A673 (cell line): Measurements from ENCODE around the gene CMIP. TPM values are rescaled to one million over a fixed set of nuclear protein-coding genes. Genes with fewer than 3 reads are reported as not detected.

ENCODE experiments used
- BruUV-seq: library from RNA; stranded (reverse); fragments of 400-500 nt; replicated peaks from 2 replicates; lab custom pipeline; 2021; lab: Mats Ljungman, UMichigan
- CTCF ChIA-PET: fragments of 300-600 bp; sonication (Branson Sonifier 250); formaldehyde crosslinking; loops from one replicate; lab custom pipeline; 2022; ENCODE audit warnings: antibody characterized with exemption; lab: Charles Lee
- POLR2A ChIA-PET: fragments of 300-600 bp; sonication (Branson Sonifier 250); formaldehyde crosslinking; loops from one replicate; lab custom pipeline; 2022; ENCODE audit warnings: antibody characterized with exemption; ENCODE audit not compliant: low non-redundant PET; lab: Charles Lee
- DNase-seq: peaks from one replicate; pipeline ENCODE4 v3.0.0-alpha.2; 2015; ENCODE audit warnings: low spot score
- H3K27ac ChIP-seq: fragments of 200-600 bp; sonication (generic); 2 replicates; pipeline ENCODE4 v1.5.1; 2016; ENCODE audit warnings: mixed run types, low read depth, mild to moderate bottlenecking, mixed read lengths, antibody characterized with exemption, low read length; ENCODE audit not compliant: poor library complexity, severe bottlenecking
- H3K27me3 ChIP-seq: fragments of 200-600 bp; sonication (generic); replicated peaks from 2 replicates; pipeline ENCODE4 v1.6.1; 2017; ENCODE audit warnings: mixed run types, low read depth, mild to moderate bottlenecking, mixed read lengths, antibody characterized with exemption, low read length; ENCODE audit not compliant: insufficient read depth, poor library complexity
- H3K36me3 ChIP-seq: fragments of 200-600 bp; sonication (generic); 2 replicates; pipeline ENCODE4 v1.6.1; 2016; ENCODE audit warnings: mixed run types, mild to moderate bottlenecking, mixed read lengths, antibody characterized with exemption, low read length; ENCODE audit not compliant: insufficient read depth, poor library complexity, severe bottlenecking
- H3K4me1 ChIP-seq: fragments of 200-600 bp; sonication (generic); 2 replicates; pipeline ENCODE4 v1.6.1; 2017; ENCODE audit warnings: mixed run types, mild to moderate bottlenecking, mixed read lengths, antibody characterized with exemption, low read length; ENCODE audit not compliant: insufficient read depth, poor library complexity, severe bottlenecking
- H3K4me3 ChIP-seq: fragments of 200-600 bp; sonication (generic); 2 replicates; pipeline ENCODE4 v1.5.1; 2016; ENCODE audit warnings: low read depth, mixed run types, mild to moderate bottlenecking, mixed read lengths, low read length; ENCODE audit not compliant: poor library complexity, severe bottlenecking
- H3K9me3 ChIP-seq: fragments of 200-600 bp; sonication (generic); 2 replicates; pipeline ENCODE4 v1.6.1; 2016; ENCODE audit warnings: mixed run types, low read depth, mild to moderate bottlenecking, mixed read lengths, antibody characterized with exemption, low read length; ENCODE audit not compliant: poor library complexity, severe bottlenecking
- CTCF ChIP-seq: fragments of 300-800, 200-600 bp; sonication (generic); conservative IDR thresholded peaks from 2 replicates; pipeline ENCODE4 v1.5.1; 2017; ENCODE audit warnings: low read depth, mild to moderate bottlenecking, antibody characterized with exemption, low read length, moderate library complexity, mixed read lengths
- EZH2 ChIP-seq: fragments of 200-600 bp; sonication (generic); IDR thresholded peaks from 2 replicates; pipeline ENCODE4 v1.6.1; 2017; ENCODE audit warnings: borderline replicate concordance, low read depth, mild to moderate bottlenecking, mixed read lengths, antibody characterized with exemption, low read length; ENCODE audit not compliant: poor library complexity, severe bottlenecking
- intact Hi-C: fragments of 100-400 bp; cut with micrococcal nuclease; formaldehyde crosslinking; loops from one replicate; pipeline ENCODE4 v1.10.0; 2022; ENCODE audit not compliant: unreplicated experiment
- total RNA-seq: library from RNA; stranded (reverse); gene quantifications from 2 replicates; pipeline ENCODE4 v1.2.3, GENCODE V29; 2021

The CMIP gene
- total RNA-seq, 1 experiment from 2014 or later, result 25.5 TPM

- Histone ChIP-seq H3K36me3 (no peaks in the 10 kb centered on the region), H3K27me3 (no peaks in the 10 kb centered on the region), H3K4me3 (no peak overlapping the region), H3K9me3 (no peaks in the 10 kb centered on the region), H3K4me1 (no peaks in the 10 kb centered on the region), H3K27ac (no peak overlapping the region)
- BruUV-seq, result no TSS peak
- TF ChIP-seq CTCF, result no peak
- intact Hi-C loops, result no loop called here
- POLR2A ChIA-PET, result no interaction called here
- CTCF ChIA-PET, result interaction anchor here (0.5 kb wide), 1 partner anchor 119 kb away, joined by 4 read pairs; no protein-coding TSS in a partner anchor
- DNase-seq, result no peak
Measured at GRCh38 chr16:81469710-81470535, 25.3 kb downstream of the CMIP start.

DNA sequence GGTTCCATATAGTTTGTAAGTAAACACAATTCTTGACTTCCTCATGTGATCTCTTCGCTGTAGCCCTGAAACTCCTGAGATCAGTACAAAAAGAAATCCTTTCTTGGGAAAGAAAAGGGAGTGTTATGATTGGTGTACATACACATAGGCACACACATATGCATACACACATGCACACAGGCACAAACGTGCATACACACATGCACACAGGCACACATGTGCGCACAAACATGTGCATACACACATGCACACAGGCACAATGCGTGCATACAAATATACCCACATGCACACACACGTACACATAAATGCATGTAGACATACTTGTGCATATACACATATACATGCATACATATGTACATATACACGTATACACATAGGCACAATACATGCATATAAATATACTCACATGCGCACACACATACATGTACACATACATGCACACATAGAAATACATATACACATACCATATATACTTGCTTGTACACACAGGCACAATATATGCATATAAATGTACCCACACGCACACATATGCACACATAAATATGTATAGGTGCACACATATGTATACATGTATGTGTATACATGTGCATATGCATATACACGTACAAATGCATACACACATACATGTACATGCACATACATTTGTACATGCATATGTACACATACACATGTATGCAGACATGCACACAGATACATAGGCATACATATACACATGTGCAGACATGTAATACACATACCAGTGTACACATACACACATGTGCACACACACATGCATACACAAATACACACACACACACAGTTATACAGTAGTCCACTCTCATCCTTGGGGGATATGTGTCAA, 26.4 kb downstream of the CMIP start:
- intact Hi-C loops, result no loop called here
- Histone ChIP-seq H3K36me3 (no peaks in the 10 kb centered on the region), H3K9me3 (no peaks in the 10 kb centered on the region), H3K27me3 (no peaks in the 10 kb centered on the region), H3K27ac (no peak overlapping the region), H3K4me3 (no peak overlapping the region), H3K4me1 (no peaks in the 10 kb centered on the region)
- POLR2A ChIA-PET, result no interaction called here
- no TSS peak for BruUV-seq
- DNase-seq, result no peak
- CTCF ChIA-PET, result no interaction called here
- TF ChIP-seq CTCF (no peak), EZH2 (no peak)

DNA sequence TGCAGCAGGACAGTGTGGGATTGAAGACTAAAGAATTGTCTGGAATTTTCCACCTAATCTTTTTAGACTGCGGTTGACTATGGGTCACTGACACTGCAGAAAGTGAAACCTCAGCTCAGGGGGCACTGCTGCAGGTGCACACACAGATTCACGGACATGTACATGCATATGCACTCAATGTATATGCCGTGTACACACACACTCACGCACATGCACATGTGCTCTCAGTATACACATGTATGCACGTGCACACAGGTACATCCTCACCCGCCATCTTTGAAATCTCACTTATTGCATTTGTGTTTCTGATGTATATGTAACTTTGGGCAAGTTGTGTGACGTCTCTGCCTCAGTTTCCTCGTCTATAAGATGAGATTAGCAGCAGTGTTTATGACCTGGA, 27.3 kb downstream of the CMIP start:
- ChIA-PET POLR2A (no interaction called here), CTCF (no interaction called here)
- Histone ChIP-seq H3K27ac (no peak overlapping the region), H3K36me3 (no peaks in the 10 kb centered on the region), H3K27me3 (no peaks in the 10 kb centered on the region), H3K4me3 (no peak overlapping the region), H3K9me3 (no peaks in the 10 kb centered on the region), H3K4me1 (no peaks in the 10 kb centered on the region)
- TF ChIP-seq EZH2 (no peak), CTCF (no peak)
- no TSS peak for BruUV-seq
- no peak for DNase-seq
- intact Hi-C loops, result no loop called here
